CD4-positive, alpha-beta T cell treated with Interferon alpha-2 for 1 hour (primary cell): ENCODE results near the gene ADAMTS17.

ENCODE experiments used
- DNase-seq, 2 donors: peaks; one replicate each; pipeline ENCODE4 v3.0.0-alpha.2; 2020 to 2022

ADAMTS17 gene

DNA sequence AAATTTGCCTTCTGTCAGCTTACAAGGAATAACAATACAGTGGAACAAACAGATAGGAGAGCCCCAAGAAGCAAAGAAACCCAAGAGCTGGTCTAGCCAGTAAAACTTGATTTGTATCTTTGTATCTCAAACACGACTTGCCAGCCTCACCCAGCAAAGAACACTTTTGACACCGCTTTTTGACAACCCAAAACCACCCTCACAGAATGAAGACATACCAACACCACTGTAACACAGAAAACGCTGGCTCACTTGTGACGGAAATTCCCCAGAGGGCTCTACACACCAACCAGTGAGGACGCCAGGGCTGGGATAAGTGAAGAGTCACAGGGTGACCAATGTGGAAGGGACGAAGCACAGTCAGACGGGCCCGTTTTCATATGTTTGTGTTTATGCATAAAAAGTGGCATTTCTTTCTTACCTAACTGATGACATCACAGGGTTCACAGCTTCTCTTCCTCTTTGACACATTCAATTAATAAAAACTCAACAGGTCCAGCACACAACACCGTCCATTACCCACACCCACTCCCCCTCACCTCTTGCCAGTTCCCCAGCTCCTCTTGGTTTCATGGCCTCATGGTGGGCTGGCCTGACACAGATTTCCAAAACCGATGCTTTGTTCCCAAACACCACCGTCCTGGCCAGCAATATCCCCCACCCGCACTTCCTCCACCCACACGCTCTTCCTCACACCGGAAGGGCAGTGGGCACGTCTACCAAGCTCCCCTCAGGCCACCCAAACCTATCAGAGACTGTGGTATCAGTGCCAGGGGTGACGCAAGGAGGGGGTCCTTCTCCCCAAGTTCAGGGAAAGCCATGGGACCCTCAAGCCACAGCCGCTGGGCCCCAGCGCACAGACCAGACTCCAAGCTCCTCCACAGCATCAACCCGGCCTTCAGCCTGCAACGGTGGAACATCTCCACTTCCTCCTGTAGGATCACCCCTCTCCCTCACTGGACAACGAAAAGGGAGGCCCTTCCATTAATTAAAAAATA, 94.2 kb downstream of the ADAMTS17 start:
- no peak for DNase-seq

GRCh38 chr15:100245855-100246254, 95.9 kb downstream of the ADAMTS17 start:
- DNase-seq, result no peak

GRCh38 chr15:100245487-100245820, 96.3 kb downstream of the ADAMTS17 start:
- DNase-seq, result no peak

DNA sequence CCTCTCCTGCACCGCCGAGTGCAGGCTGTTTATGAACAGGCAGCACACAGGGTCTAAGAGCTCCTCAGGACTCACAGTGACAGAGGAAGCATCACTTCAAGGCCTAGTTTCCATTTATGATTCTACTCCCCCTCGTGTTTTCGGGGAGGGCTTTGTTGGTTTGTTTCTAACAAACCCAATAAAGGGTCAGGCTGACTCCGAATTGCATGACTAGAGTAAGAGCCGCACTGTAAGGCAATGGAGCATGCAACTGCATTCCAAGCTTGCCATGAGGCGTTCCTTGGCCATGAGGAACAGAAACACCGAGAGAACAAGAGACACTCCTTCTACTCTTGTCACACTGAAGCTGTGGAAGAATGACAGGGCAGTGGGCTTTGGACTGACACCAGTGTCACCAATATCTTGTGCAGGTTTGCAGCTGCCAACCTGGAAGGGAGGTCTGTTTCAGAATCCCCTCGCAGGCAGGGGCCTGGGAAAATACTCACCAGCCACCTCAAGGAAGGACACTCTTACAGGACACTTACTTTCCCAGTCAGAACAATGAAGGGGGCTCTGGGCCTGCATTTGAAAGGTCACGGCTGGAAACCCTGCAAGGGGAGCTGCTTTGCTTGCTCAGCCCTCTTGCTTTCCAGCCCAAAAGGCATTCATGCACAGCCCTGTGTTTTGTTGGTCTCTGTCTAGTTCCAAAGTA, 96.8 kb downstream of the ADAMTS17 start:
- no peak for DNase-seq

GRCh38 chr15:100242989-100243388, 98.8 kb downstream of the ADAMTS17 start:
- DNase-seq, result no peak

DNA sequence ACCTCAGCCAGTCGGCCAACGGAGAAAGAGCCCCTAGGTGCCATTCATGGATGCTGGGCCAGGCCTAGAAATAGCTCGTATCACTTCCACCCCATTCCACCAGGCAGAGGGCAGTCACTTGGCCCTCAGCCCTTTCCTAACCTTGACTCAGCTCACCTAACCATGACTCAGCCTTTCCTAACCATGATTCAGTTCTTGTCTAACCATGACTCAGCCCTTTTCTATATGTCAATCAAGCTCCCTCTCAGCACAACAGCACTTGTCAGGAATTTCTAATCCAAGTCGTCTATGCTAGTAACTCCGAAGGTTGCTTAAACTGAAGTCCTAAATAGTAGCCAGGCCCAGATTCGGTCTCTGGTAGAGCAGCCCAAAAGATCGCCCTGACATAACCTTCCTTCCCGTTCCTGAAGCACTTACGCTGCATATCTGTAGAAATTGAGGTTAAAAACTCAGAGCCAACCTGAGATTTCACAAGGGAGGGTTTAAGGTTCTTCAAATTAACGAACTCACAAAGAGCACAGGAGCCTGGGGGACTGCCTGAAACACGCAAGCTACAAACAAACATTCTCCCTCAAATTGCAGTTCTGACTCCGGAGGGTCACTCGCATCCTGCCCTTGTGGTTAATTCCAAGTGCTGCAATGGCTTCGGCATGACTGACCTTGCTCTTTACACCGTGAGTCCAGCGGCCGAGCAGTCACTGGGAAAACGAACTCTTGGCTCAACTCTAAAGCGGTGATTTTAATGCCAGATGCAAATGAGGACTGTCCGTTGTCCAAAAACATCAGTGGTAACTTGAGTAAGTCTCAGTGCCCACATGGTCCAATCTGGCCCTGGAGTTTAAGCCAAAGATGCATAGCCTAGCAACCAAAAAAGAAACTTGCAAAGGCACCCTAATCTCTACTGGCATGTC, 99.9 kb downstream of the ADAMTS17 start:
- DNase-seq, result no peak

DNA sequence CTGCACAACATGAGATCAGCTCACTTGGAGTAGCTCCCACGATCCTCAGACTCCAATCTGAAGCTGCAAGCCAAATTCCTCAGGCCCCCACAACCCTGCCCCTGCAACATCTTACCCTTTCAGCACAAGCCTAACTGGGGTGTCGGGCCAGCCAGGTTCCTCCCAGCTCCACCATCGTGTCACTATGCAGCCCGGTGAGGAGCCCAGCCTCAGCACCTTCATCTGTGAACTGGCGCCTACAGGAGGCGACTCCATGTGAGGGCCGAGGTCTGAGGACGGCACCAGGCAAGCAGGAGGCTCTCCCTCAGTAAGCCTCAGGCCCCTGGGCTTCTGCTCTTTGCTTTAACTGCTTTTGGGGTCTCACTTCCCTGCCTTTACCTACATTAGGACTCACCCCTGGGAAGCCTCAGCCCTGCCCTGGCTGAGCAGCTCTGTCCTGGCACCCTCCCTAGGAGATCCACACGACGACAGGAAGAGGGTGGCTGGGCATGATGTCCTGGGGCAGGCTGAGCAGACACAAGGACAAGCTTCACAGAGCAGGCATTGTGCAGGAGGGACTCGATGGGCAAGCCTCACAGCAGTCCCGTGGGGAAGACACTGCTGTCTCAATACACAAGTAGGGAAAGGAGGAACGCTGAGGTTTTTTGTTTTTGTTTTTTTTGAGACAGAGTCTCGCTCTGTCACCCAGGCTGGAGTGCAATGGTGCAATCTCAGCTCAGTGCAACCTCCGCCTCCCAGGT, 104.6 kb downstream of the ADAMTS17 start:
- DNase-seq, result no peak

- no peak for DNase-seq
These were observed 106.7 kb downstream of the ADAMTS17 start for GRCh38 chr15:100235030-100235617.

DNA sequence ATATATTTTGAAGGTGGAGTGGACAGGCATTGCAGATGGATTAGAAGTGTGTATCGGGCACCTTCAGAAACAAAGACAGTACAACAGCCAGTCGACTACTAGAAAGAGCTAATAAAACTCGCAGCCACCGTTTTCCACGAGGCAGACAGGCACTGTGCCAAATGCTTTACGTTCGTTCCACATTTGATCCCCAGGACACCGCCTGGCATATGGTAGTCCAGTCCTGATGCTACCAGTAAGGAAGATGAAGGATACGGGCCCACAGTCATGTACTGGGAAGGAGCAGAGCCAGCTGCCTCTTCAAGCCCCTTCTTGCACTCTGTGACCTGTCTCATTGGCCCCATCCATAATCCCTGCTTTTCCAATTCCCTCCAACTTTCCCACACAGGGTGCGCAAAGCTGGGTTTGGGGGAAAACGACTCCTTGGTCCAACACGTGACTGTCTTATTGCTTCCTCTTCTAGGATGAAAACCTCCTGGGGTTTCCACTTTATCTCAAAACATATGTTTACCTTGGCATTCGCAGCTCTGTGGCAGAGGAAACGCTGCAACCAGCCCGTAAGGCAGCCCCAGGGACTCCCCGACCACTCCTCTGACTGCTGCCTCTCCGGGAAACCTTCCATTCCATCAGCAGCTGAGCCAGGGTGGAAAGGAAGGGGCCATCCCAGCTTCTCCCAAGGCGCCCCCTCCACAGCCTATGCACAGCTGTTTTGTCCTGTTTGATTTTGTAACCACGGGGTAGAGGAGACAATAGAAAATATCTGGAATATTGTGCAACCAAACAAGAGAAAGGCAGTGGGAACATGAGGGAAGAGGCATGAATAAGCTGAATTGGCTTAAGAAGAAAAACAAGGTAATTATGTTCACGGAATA, 107.4 kb downstream of the ADAMTS17 start:
- no peak for DNase-seq

GRCh38 chr15:100230784-100231183, 111.0 kb downstream of the ADAMTS17 start:
- DNase-seq, result no peak

- peak in 1 of 2 donors; percentile 8 for DNase-seq
These were observed 112.3 kb downstream of the ADAMTS17 start for GRCh38 chr15:100229181-100230163.

- DNase-seq, result no peak
These were observed 114.0 kb downstream of the ADAMTS17 start for GRCh38 chr15:100227781-100228180.

GRCh38 chr15:100226107-100226506, 115.7 kb downstream of the ADAMTS17 start:
- DNase-seq, result no peak

DNA sequence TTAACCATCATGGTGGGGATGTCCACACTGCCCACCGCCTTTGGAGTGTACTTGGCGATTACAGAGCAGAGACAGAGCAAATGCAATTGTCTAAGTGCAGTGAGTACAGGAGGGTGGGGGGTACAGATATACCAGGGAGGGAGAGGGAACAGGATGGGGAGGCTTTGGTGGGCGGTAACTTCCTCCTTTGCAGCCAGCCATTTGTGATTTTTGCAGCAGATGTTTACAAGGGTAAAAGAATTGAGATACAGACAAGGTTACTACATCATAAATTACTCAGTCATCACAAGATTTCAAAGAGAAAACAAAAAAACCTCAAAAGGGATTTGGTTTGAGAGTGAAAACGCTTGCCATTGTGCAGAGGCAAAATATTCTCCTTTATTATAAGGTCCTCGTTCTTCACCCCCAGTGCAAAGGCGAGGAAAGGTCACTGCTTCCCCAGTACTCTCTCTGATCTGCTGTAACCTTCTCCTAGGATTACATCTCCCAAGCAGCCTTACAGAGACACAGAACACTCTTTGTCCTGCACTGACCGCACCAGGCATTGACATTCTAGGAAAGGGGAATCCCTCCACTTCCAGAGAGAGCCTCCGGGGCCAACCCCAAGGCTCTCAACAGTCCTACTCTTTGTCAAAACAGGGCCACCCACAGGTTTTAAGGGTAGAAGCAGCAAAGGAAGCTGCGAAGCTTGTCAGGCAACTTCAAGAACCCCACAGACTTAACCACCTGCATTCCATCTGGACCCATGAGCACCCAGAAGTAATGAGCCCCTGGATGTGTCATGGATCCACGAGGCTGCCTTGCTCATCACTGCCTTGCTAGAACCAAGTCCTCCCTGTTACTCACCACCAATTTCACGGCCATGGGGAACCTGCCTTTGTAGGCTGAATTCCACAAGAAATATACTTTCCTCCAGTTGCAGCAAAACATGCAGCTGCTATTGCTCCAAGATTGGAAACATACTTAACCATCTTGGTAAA, 117.3 kb downstream of the ADAMTS17 start:
- no peak for DNase-seq

DNA sequence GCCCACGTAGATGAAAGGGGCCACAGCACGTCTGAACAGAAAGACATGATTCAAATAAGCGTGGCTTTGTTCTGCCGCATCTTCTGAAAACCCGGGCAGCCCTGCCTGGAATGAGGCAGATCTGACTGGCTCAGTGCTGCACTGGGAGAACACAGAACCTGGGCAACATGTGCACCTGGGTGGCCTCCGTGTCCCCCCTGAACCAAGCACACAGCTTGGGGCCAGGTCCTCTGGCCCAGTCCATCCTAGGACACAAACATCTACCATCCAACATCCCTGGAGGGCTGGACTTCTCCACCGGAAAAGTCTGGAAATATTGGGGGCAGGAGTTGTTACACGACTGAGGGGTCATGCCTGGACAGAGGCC, 119.4 kb downstream of the ADAMTS17 start:
- DNase-seq, result no peak

DNA sequence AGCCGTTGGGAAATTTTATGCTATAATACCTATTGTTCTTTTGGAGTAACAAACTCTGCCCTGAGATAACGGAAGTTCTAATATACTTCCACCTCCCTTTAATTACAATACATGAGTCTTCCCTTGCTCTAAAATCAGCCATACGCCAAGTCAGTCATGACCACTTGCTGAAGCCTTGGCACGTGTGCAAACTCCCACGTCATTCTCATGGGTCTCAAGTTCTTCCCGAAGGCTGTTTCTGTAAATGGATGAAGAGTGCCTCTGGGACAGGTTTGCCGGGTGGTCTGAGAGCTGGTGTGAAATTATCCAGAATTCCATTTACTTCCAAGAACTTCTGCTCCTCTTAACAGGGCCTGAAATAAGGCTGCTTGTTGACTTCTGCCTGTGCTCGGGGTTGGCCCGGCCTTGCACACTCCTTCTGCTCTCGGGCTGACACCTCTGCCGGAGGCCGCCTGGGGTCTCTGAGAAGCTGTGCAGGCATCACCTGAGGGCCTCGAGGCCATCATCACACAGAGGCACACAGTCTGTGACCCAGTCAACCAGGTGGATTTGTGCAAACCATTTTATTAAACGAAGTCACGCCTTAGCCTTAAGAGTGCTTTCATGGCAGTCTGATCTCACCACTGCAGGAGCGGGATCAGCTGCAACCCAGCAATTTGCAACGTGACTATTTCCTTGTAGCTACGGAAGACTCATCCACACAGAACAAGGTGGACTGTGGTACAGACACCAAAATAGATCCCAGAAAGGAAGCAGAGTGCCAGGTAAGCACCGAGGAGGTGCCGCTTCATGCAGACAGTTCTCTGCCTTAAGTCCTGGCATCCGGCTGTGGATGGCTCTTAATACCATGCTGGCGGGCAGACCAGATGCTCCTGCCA, 120.1 kb downstream of the ADAMTS17 start:
- no peak for DNase-seq

DNA sequence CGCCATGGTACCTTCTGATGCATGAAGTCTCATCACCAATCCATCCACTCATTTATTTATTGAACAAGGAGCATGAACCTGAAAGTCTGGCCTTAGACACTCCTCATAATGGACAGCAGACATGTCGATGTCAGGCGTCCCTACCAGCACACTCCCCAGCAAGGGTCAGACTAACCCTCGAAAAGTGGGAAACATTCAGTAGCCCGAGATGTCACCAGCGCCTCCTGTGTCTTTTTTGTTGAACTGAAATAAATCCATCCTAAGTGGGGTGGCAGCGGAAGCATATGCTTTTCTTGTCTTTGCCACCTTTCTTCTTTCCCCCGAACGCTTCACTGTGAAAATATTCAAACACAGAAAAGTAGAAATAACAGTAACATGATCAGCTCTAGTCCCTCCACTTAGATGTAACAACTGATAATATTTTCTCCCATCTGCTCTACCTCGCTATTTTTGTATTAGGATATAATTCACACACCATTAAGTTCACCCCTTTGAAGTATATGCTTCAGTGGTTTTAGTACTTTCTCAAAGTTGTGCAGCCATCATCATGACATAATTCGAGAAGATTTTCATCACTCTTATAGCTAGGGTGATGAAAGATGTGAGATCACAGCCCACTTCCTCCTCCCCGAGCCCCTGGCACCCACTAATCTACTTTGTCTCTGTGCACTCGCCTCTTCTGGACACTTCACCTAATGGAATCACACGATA, 121.6 kb downstream of the ADAMTS17 start:
- no peak for DNase-seq
